ENCODE measurements around the gene ABTB2. TPM values are rescaled to one million over a fixed set of nuclear protein-coding genes. Genes with fewer than 3 reads are reported as not detected.

ABTB2 gene
- polyA plus RNA-seq, 1 donor, result 1.3 TPM

DNA sequence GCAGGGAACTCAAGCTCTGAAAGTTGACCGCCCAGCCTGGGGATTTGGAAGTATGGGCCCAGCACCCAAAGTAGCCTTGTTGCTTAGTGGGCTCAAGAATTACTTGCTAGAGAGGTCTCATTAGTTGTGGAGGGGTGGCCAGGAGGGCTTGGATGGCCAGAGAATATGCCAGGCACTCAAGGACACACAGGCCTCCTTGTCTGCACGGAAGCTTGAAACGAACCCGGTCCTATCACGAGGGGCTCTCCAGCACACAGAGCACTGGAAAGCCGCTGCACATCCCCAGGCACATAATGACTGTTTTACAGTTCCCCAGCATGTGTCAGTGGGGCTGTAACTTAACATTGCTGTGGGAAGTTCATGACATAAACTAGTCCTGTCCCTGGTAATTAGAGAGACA is 196.4 kb downstream of the ABTB2 start:
- no CpG with 5 or more reads among the region's 6 CpGs for WGBS (ENCODE audit: insufficient coverage, low lambda C conversion rate)
- Histone ChIP-seq H3K27ac (ENCODE audit: low read length) (no peak overlapping the region), H3K9me3 (ENCODE audit: control insufficient read depth, low read depth, low read length) (peaks cover 2% of the 10 kb centered on the region)

DNA sequence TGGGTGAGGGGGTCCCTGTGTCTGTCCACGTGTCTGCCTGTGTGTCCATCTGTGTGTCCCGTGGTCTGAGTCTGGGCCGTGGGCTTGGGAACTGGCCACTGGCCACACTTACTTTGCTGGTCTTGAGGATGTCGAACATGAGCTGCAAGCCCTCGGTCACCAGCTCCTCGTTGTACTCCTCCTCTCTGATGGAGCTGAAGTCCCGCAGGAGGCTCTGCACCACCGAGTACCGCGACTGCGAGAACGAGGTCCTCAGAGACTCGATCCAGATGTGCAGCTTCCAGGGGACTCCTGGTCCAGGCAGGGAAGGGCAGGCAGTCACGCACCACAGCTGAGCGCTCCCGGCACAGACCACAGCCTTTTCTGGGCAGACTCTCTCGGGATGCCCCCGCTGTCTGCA is 197.0 kb downstream of the ABTB2 start:
- no peak overlapping the region for H3K27ac ChIP-seq (ENCODE audit: low read length)
- H3K27me3 ChIP-seq (ENCODE audit: control insufficient read depth, insufficient read depth, low read length), result no peaks in the 10 kb centered on the region
- no peaks in the 10 kb centered on the region for H3K4me1 ChIP-seq (ENCODE audit: control insufficient read depth, insufficient read depth, low read length)
- no peak overlapping the region for H3K4me3 ChIP-seq (ENCODE audit: low read length)
- no peak for DNase-seq
- no CpG with 5 or more reads among the region's 18 CpGs for WGBS (ENCODE audit: insufficient coverage, low lambda C conversion rate)
- peaks cover 2% of the 10 kb centered on the region for H3K9me3 ChIP-seq (ENCODE audit: control insufficient read depth, low read depth, low read length)
- H3K36me3 ChIP-seq (ENCODE audit: control insufficient read depth, insufficient read depth, low read length), result peaks cover 2% of the 10 kb centered on the region

More for the DNA sequence above, 196.4 kb downstream of the ABTB2 start:
- Histone ChIP-seq H3K4me3 (ENCODE audit: low read length) (no peak overlapping the region), H3K4me1 (ENCODE audit: control insufficient read depth, insufficient read depth, low read length) (no peaks in the 10 kb centered on the region), H3K27me3 (ENCODE audit: control insufficient read depth, insufficient read depth, low read length) (no peaks in the 10 kb centered on the region), H3K36me3 (ENCODE audit: control insufficient read depth, insufficient read depth, low read length) (peaks cover 2% of the 10 kb centered on the region)
- DNase-seq, result no peak

DNA sequence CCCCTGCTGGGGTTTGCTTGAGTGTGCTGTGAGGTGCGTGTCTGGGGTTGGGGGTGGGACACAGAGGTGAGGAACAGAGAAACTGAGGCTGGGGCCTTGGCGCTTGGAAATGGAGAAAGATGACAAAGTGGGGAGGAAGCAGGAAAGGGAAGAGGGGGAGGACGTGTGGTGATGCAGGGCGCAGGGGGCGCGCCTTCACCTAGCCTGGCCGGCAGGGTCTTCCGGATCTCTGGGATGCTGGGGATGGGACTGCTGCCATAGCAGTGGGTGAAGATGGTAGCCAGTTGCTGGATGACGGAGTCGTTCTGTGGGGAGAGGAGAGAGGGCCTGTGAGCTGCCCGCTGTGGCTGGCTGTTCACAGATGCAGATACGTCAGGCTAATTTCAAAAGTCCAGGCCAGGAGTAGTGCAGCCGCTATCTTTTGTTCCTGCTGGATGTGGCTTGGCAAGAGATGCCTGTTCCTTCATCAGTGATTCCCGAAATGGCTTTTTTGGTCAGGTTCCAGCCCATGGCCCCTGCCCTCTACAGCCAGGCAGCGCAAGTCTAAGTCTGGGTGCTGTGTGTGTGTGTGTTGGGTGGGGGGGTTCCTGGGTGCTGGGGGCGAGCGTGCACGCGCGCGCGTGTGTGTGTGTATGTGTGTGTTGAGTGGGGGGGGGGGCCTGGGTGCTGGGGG is 197.6 kb downstream of the ABTB2 start:
- no peaks in the 10 kb centered on the region for H3K27me3 ChIP-seq (ENCODE audit: control insufficient read depth, insufficient read depth, low read length)
- no peak overlapping the region for H3K4me3 ChIP-seq (ENCODE audit: low read length)
- WGBS (ENCODE audit: insufficient coverage, low lambda C conversion rate), result no CpG with 5 or more reads among the region's 22 CpGs
- peaks cover 2% of the 10 kb centered on the region for H3K9me3 ChIP-seq (ENCODE audit: control insufficient read depth, low read depth, low read length)
- H3K4me1 ChIP-seq (ENCODE audit: control insufficient read depth, insufficient read depth, low read length), result no peaks in the 10 kb centered on the region
- DNase-seq, result no peak
- H3K27ac ChIP-seq (ENCODE audit: low read length), result no peak overlapping the region
- H3K36me3 ChIP-seq (ENCODE audit: control insufficient read depth, insufficient read depth, low read length), result peaks cover 2% of the 10 kb centered on the region

DNA sequence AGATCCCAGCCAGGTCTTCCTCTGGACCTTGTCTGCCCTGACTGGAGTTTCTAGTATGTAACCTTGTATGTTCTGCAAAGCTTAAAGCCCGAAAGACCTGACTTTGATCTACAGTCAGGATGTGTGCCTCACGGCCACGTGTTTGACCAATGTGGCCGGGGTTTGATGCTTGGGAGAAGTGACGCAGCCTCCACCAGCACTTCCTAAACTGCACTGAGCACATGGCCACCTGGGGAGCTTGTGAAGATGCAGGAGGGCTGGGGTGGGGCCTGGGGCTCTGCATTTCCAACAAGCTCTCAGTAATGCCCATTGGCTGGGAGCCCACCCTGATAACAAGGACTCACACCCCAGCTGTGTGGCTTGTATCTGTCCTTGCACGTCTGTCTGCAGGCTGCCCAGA is 199.1 kb downstream of the ABTB2 start:
- H3K4me3 ChIP-seq (ENCODE audit: low read length), result no peak overlapping the region
- H3K9me3 ChIP-seq (ENCODE audit: control insufficient read depth, low read depth, low read length), result peaks cover 2% of the 10 kb centered on the region
- H3K27ac ChIP-seq (ENCODE audit: low read length), result no peak overlapping the region
- H3K4me1 ChIP-seq (ENCODE audit: control insufficient read depth, insufficient read depth, low read length), result no peaks in the 10 kb centered on the region
- H3K36me3 ChIP-seq (ENCODE audit: control insufficient read depth, insufficient read depth, low read length), result peaks cover 4% of the 10 kb centered on the region
- no peak for DNase-seq
- no peaks in the 10 kb centered on the region for H3K27me3 ChIP-seq (ENCODE audit: control insufficient read depth, insufficient read depth, low read length)
- WGBS (ENCODE audit: insufficient coverage, low lambda C conversion rate), result no CpG with 5 or more reads among the region's 6 CpGs

DNA sequence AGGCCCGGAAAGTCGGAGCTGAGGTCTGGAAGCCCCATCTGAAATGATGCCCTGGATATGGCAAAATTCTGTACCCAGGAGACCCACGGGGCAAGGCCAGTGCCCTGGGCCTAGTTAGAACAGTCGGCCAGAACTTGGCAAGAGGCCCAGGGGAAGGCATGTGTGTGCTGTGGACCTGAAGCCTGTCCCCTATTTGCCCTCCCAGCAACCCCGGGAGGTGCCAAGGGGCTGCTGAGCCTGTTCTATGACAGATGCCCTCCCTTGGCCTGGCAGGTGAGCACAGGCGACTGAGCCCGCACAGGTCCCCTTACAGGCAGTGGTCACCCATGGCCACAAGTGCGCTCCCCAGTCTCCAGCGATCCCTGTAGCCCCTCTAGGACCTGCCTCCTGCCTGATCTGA is 200.6 kb downstream of the ABTB2 start:
- Histone ChIP-seq H3K4me3 (ENCODE audit: low read length) (no peak overlapping the region), H3K4me1 (ENCODE audit: control insufficient read depth, insufficient read depth, low read length) (no peaks in the 10 kb centered on the region), H3K27me3 (ENCODE audit: control insufficient read depth, insufficient read depth, low read length) (no peaks in the 10 kb centered on the region), H3K9me3 (ENCODE audit: control insufficient read depth, low read depth, low read length) (no peaks in the 10 kb centered on the region), H3K27ac (ENCODE audit: low read length) (no peak overlapping the region), H3K36me3 (ENCODE audit: control insufficient read depth, insufficient read depth, low read length) (peaks cover 9% of the 10 kb centered on the region)
- no CpG with 5 or more reads among the region's 9 CpGs for WGBS (ENCODE audit: insufficient coverage, low lambda C conversion rate)
- no peak for DNase-seq

DNA sequence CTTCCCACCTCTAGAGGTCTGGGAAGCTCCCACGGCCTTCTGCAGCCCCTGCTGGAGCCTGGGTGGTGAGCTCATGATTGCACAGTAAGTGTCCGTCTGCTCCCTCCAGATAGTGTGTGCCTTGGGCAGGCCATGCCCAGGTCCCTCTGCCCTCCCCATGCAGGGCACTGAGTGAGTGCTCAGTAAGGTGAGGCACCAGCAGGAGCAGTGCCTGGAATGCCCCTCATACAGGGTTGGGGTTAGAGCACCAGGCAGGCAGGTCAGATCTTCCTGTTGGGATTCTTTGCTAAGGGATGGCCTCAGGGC is 202.1 kb downstream of the ABTB2 start:
- Histone ChIP-seq H3K9me3 (ENCODE audit: control insufficient read depth, low read depth, low read length) (no peaks in the 10 kb centered on the region), H3K27ac (ENCODE audit: low read length) (no peak overlapping the region), H3K4me3 (ENCODE audit: low read length) (no peak overlapping the region), H3K27me3 (ENCODE audit: control insufficient read depth, insufficient read depth, low read length) (no peaks in the 10 kb centered on the region), H3K36me3 (ENCODE audit: control insufficient read depth, insufficient read depth, low read length) (peaks cover 20% of the 10 kb centered on the region), H3K4me1 (ENCODE audit: control insufficient read depth, insufficient read depth, low read length) (peaks cover 4% of the 10 kb centered on the region)
- no peak for DNase-seq
- no CpG with 5 or more reads among the region's 2 CpGs for WGBS (ENCODE audit: insufficient coverage, low lambda C conversion rate)

DNA sequence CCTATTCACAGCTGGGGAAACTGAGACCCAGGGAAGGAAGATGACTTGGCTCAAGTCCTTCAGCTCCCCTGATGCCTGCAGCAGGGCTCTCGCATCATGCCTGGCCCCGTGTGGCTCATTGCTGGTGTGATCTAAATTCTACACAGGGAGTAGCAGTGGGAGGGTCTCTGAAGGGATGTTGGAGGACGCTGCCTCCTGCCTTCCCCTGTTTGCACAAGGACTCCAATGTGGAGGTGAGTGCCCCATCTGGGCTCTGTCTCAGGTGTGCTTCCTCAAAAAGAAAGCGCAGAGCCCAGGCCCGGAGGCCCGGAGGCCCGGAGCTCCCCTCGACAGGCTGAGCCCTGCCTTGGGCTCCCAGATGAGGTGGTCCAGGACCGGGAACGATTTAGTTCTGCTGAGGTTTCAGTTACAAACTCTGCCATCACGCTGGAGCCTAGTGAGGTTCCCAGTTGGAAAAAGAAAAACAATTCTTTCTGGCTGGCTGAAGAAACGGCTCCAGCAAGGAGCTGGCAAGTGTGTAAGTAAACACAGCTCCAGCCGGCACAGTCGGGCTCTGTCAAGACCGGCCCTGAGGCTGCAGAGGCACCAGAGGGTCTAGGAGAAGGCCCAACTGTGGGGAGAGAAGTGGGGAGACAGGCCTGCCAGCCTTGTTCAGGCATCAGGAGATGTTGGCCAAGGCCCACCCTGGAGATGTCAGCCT is 202.6 kb downstream of the ABTB2 start:
- DNase-seq, result no peak
- peaks cover 9% of the 10 kb centered on the region for H3K4me1 ChIP-seq (ENCODE audit: control insufficient read depth, insufficient read depth, low read length)
- no peaks in the 10 kb centered on the region for H3K9me3 ChIP-seq (ENCODE audit: control insufficient read depth, low read depth, low read length)
- H3K4me3 ChIP-seq (ENCODE audit: low read length), result no peak overlapping the region
- no CpG with 5 or more reads among the region's 15 CpGs for WGBS (ENCODE audit: insufficient coverage, low lambda C conversion rate)
- H3K27ac ChIP-seq (ENCODE audit: low read length), result no peak overlapping the region
- no peaks in the 10 kb centered on the region for H3K27me3 ChIP-seq (ENCODE audit: control insufficient read depth, insufficient read depth, low read length)
- H3K36me3 ChIP-seq (ENCODE audit: control insufficient read depth, insufficient read depth, low read length), result peaks cover 20% of the 10 kb centered on the region

DNA sequence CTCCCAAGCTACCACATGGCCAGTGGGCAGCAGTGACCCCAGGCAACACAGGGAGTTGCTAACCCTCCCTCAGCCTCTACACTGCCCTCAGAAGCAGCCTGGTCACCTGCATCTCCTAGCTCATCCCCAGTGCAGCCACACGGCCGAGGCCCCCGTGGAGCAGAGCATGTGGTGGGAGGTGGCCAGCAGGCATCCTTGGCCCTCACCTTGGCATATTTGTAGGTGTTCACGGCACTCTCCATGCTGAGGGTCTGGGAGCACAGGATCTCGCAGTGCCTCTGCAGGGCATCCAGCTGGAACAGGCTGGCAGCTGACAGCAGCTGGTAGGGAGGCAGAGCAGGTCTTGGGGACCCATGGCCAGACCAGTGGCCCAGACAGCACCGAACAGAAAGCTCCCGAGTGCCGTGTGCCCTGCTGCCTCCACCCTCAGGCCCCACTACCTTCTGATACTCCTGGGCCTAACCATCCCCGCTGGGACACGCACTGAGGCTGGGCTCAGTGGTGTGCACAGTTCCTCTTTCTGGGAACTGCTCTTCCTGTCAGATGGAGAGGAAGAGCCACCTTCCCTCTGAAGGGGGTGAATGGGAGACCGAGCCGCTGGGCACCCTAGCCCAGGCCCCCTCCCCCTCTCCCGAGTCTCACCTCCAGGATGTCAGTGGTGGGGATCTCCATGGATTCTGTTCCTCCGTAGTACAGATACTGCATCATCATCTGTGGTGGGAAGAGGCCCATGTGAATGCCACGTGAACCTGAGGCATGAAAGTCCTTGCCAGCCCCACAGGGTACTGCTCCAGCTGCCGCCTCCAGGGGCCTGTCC is 203.5 kb downstream of the ABTB2 start:
- no peak for DNase-seq
- WGBS (ENCODE audit: insufficient coverage, low lambda C conversion rate), result no CpG with 5 or more reads among the region's 16 CpGs
- H3K4me3 ChIP-seq (ENCODE audit: low read length), result no peak overlapping the region
- peaks cover 9% of the 10 kb centered on the region for H3K4me1 ChIP-seq (ENCODE audit: control insufficient read depth, insufficient read depth, low read length)
- H3K36me3 ChIP-seq (ENCODE audit: control insufficient read depth, insufficient read depth, low read length), result peaks cover 25% of the 10 kb centered on the region
- no peaks in the 10 kb centered on the region for H3K9me3 ChIP-seq (ENCODE audit: control insufficient read depth, low read depth, low read length)
- no peak overlapping the region for H3K27ac ChIP-seq (ENCODE audit: low read length)
- H3K27me3 ChIP-seq (ENCODE audit: control insufficient read depth, insufficient read depth, low read length), result no peaks in the 10 kb centered on the region

DNA sequence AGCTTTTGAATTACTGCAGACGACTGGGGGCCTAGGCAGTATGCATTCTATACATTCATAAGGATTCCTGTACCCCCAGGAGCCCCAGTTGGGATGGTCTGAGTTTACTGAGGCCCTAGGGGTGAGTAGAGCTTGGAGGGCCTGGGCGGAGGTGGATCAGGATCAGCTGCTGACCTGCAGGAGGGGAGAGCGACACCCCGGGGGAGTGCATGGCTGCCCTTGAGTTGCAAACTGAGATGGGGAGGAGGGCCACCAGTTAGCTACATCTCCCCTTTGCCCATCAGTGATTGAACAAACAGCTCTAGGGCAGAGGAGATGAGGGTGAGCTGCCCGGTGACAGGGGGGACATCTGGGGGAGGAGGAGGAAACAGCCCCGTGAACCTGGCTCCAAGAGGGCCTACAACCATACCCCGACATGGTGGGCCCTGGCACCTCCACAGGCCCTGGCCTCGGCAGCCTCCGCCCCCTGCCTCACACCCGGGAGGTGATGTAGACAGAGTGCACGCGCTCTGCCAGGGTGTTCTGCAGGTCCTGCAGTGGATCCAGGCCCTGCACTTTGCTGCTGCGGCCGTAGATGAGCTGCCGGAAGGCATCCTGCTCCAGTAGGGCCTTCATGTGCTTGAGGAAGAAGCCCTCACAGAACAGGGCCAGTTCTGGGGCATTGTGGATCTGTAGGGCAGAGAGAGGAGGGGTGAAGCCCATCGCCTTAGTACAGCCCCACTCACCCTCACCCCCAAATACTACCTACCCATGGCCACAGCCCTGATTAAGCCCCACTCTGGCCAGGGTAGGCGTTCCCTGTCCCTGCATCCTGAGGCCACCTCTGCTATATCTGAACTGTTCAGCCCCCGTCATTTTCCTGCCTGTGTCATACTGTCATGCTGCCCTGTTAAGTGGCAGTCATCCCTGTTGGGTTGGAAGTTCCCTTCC is 205.6 kb downstream of the ABTB2 start:
- Histone ChIP-seq H3K4me3 (ENCODE audit: low read length) (no peak overlapping the region), H3K27ac (ENCODE audit: low read length) (no peak overlapping the region), H3K36me3 (ENCODE audit: control insufficient read depth, insufficient read depth, low read length) (peaks cover 42% of the 10 kb centered on the region), H3K4me1 (ENCODE audit: control insufficient read depth, insufficient read depth, low read length) (peaks cover 9% of the 10 kb centered on the region), H3K9me3 (ENCODE audit: control insufficient read depth, low read depth, low read length) (no peaks in the 10 kb centered on the region), H3K27me3 (ENCODE audit: control insufficient read depth, insufficient read depth, low read length) (no peaks in the 10 kb centered on the region)
- DNase-seq, result no peak
- WGBS (ENCODE audit: insufficient coverage, low lambda C conversion rate), result no CpG with 5 or more reads among the region's 18 CpGs

DNA sequence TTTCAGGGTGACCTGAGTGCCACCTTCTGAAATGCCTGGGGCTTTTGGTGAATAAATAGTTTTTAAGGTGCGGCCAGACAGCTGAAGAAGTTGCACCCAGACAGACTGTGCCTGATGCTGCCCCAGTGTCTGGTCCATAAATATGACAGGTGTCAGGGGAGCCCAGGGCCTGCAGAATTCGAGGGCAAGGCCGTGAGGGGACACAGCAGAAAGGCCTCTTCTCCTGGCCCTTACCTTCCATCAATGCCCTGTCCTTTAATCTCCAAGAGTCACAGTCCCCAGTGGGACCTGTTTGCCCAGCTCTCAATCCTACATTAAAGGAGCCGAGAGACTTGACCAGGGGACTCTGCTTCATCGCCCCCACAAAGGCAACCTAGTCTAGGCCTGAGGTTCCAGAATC is 206.6 kb downstream of the ABTB2 start:
- WGBS (ENCODE audit: insufficient coverage, low lambda C conversion rate), result no CpG with 5 or more reads among the region's 5 CpGs
- Histone ChIP-seq H3K36me3 (ENCODE audit: control insufficient read depth, insufficient read depth, low read length) (peaks cover 53% of the 10 kb centered on the region), H3K27me3 (ENCODE audit: control insufficient read depth, insufficient read depth, low read length) (no peaks in the 10 kb centered on the region), H3K4me1 (ENCODE audit: control insufficient read depth, insufficient read depth, low read length) (peaks cover 9% of the 10 kb centered on the region), H3K4me3 (ENCODE audit: low read length) (no peak overlapping the region), H3K9me3 (ENCODE audit: control insufficient read depth, low read depth, low read length) (no peaks in the 10 kb centered on the region), H3K27ac (ENCODE audit: low read length) (no peak overlapping the region)
- no peak for DNase-seq

All from large intestine (tissue), 3 donors.